ENCODE measurements around the gene FRMPD2.
"Not testable (repeated sequence)": the region's sequence is repeated elsewhere in the genome, so short reads cannot be mapped to it uniquely, and the experiment has no call there.

FRMPD2 gene

DNA sequence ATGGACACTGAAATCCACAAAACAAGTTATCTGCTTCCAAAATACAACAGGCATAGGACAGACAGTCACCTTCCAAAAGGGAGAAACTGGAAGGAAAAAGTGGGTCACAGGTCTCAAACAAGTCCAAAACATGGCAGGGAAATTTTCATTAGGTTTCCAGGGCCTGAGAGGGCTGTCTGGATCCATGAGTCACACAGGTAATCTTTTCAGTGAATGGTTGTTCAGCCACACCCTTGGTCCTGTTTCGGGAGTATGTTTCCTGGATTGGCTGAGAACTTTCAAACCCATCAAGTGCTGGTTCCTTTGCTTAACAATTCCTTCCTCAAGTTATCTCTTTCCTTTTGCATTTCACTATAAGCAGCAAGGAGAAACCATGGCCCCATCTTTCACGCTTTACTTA lies 145.5 kb downstream of the FRMPD2 start:
- H3K27ac ChIP-seq; H3K4me1 ChIP-seq; DNase-seq; intact Hi-C loops (cut with DNase I; ENCODE audit: low total_unique reads); H3K27me3 ChIP-seq; H3K9me3 ChIP-seq; H3K4me3 ChIP-seq; H3K36me3 ChIP-seq: not testable (repeated sequence)

DNA sequence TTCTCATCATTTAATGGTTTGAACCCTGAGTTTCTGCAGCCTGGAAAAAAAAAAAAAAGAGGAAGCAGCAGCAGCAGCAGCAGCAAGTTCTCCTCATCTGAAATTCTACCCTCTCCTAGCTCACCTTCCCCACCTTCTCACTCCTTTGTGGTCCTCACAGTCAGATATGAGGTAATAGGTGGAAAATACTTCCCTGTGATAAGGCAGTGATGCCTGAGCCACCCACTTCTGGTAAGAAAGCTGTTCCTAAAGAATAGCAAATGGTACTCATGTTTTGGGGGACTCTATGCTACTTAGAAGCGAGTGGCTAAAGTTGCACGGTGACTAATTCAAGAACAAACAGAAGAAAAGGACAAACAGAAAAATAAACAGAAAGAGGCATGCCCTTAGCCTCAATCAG lies 148.2 kb downstream of the FRMPD2 start:
- DNase-seq; H3K4me3 ChIP-seq; H3K36me3 ChIP-seq; H3K4me1 ChIP-seq; H3K9me3 ChIP-seq; H3K27ac ChIP-seq; H3K27me3 ChIP-seq; intact Hi-C loops (cut with DNase I; ENCODE audit: low total_unique reads): not testable (repeated sequence)

DNA sequence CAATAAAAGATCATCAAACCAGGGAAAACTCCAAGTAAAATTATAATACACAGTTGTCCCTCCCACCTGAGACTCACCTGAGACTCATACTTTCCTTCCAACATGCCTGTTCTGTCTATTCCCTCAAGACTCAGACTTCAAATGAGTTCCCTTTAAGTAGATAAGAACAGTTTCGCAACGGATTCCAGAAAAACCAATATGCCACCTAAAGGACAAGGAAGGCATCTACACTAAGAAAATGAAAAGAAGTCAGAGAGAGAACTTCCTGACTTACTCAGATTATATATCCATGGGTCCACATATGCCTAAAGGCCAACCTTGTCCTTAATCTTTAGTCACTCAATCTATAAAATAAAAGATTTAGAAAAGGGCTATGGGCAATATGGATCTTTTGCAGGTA lies 148.9 kb downstream of the FRMPD2 start:
- H3K27ac ChIP-seq; intact Hi-C loops (cut with DNase I; ENCODE audit: low total_unique reads); DNase-seq; H3K27me3 ChIP-seq; H3K36me3 ChIP-seq; H3K4me3 ChIP-seq; H3K4me1 ChIP-seq; H3K9me3 ChIP-seq: not testable (repeated sequence)

DNA sequence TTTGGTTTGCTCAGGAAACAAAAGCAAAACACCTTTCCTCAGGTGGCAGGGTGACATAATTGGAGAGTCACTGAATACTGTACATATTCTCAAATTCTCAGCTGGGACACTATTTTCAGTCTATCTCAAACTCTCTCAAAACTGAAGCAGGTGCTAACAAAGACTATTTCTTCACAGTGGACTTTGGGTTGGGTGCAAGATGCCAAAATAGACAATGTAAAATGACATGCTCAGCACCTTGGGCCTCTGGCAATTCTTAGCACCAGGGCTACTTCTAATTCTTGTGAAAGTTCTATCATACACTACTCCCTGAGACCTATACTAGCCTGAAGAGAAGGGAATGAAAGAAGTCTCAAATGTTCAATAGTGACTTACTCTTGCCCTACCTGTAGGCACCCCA lies 151.9 kb downstream of the FRMPD2 start:
- intact Hi-C loops (cut with DNase I; ENCODE audit: low total_unique reads); H3K4me1 ChIP-seq; DNase-seq; H3K36me3 ChIP-seq; H3K9me3 ChIP-seq; H3K4me3 ChIP-seq; H3K27me3 ChIP-seq; H3K27ac ChIP-seq: not testable (repeated sequence)

DNA sequence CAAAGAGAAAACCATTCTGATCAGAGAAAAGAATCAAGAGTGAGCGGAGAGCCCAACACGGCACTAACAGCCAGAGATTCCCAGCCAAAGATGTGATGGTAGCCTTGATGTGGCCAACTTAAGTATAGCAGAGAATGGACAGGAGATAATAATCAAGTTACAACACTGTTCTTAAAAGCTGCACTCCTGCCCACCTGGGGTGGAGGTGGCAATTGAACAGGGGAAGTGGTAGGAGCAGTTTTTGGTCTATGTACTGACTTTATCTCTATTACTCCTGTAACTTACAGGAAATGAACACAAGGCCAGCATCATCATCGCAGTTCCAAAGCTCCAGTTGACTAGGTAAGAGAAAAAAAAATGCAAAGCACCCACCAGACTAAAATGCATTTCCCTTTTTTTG lies 164.2 kb downstream of the FRMPD2 start:
- DNase-seq; H3K9me3 ChIP-seq; intact Hi-C loops (cut with DNase I; ENCODE audit: low total_unique reads); H3K36me3 ChIP-seq; H3K27me3 ChIP-seq; H3K27ac ChIP-seq; H3K4me3 ChIP-seq; H3K4me1 ChIP-seq: not testable (repeated sequence)
